Tibial nerve (tissue), 3 donors: Measurements from ENCODE around the gene GDF9.

Experiments
- CTCF ChIP-seq, 5 experiments: fragments of 200-600 bp in 3 of 5; fragments of 450-650 bp in 2 of 5; sonication (generic) in 3 of 5; IDR thresholded peaks; one replicate each; pipeline ENCODE4 v1.5.1; 2016 to 2019; ENCODE audit warnings: antibody characterized with exemption in 5 of 5, mild to moderate bottlenecking in 3 of 5, moderate library complexity in 2 of 5
- POLR2A ChIP-seq, 2 donors: fragments of 450-650 bp; IDR thresholded peaks; one replicate each; pipeline ENCODE4 v1.6.1; 2017; ENCODE audit warnings: antibody characterized with exemption in 2 of 2, mild to moderate bottlenecking in 2 of 2, moderate library complexity in 2 of 2

GRCh38 chr5:132853323-132853722, 12.9 kb downstream of the GDF9 start:
- TF ChIP-seq CTCF (IDR thresholded peaks at IDR 0.05) = no peak
- no peak for TF ChIP-seq POLR2A (IDR thresholded peaks at IDR 0.05)
